Measurements from ENCODE around the gene NUF2. TPM values are rescaled to one million over a fixed set of nuclear protein-coding genes. Genes with fewer than 3 reads are reported as not detected.

Gene NUF2
- total and polyA plus RNA-seq, 2 of the 4 experiments (the other 2 are of a cell fraction): 13.0 to 18.5 TPM

DNA sequence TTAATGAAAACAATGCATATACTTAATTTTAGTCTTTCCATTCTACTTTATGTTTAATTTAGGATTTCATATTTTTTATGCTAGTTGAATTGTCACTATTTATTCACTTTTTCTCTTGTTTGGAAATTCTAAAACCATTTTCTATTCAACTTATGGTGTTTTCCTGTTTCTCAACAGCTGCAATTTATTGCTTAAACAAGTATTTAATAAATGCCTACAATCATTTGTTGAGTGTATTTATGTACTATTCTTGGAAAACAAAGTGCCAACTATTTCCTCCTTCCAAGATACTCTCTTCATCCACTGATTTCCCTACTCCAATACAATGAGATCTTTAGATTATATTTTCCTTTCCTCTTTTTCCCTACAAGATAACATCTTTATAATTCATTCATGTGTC is 65.4 kb downstream of the NUF2 start:
- BruUV-seq (replicated peaks): no TSS peak
- Histone ChIP-seq H3K27me3 (ENCODE audit: control insufficient read depth, insufficient read depth, low read length) (no peaks in the 10 kb centered on the region), H2BK120ac (ENCODE audit: low read depth, low read length) (no peak overlapping the region), H3K14ac (replicated peaks; ENCODE audit: low read depth, low read length) (no peak overlapping the region), H4K20me1 (ENCODE audit: insufficient read depth, low read length) (no peaks in the 10 kb centered on the region), H2BK15ac (ENCODE audit: low read depth, low read length) (no peak overlapping the region), H4K5ac (ENCODE audit: low read depth, low read length) (no peak overlapping the region), H2AFZ (replicated peaks; ENCODE audit: low read length, poor library complexity) (no peak overlapping the region), H3K36me3 (ENCODE audit: control insufficient read depth, insufficient read depth, low read length) (no peaks in the 10 kb centered on the region), H3K18ac (ENCODE audit: low read depth, low read length) (no peak overlapping the region), H3K9me1 (ENCODE audit: insufficient read depth, low read length) (no peaks in the 10 kb centered on the region), H3K4me3 (ENCODE audit: insufficient read depth, low read depth, low read length) (no peak overlapping the region), H2AK5ac (ENCODE audit: low read depth, low read length) (no peak overlapping the region), H2BK5ac (ENCODE audit: low read depth, low read length, poor library complexity, severe bottlenecking) (no peak overlapping the region), H3K56ac (ENCODE audit: extremely low read depth, insufficient read depth, low read length) (no peak overlapping the region), H3K79me1 (ENCODE audit: low read depth in 1 of 2, low read length in 2 of 2) (no peaks in the 10 kb centered on the region), H3K23ac (ENCODE audit: low read depth, low read length) (no peak overlapping the region), H3K27ac (ENCODE audit: insufficient read depth, low read length) (no peak overlapping the region), H3K4me2 (ENCODE audit: low read depth, low read length) (no peak overlapping the region), H4K91ac (ENCODE audit: insufficient read depth, low read depth, low read length) (no peak overlapping the region), H2AK9ac (replicated peaks; ENCODE audit: low read depth, low read length, poor library complexity) (no peak overlapping the region), H3K4ac (ENCODE audit: low read depth, low read length) (no peak overlapping the region), H3K4me1 (ENCODE audit: control insufficient read depth, insufficient read depth, low read length) (no peaks in the 10 kb centered on the region), H3K9me3 (ENCODE audit: control insufficient read depth, insufficient read depth, low read length) (no peaks in the 10 kb centered on the region), H4K8ac (ENCODE audit: low read depth in 2 of 2, low read length in 2 of 2) (no peak overlapping the region), H2BK20ac (ENCODE audit: low read depth, low read length) (no peak overlapping the region), H3K9ac (ENCODE audit: low read depth, low read length) (no peak overlapping the region)
- intact Hi-C loops (cut with micrococcal nuclease): no loop called here
- ATAC-seq (ENCODE audit: low read depth) (no peak), DNase-seq (no peak)
- TF ChIP-seq MAZ (IDR thresholded peaks at IDR 0.05; ENCODE audit: borderline replicate concordance, low read depth, low read length) (no peak), MAFK (IDR thresholded peaks at IDR 0.05; ENCODE audit: low read depth, low read length) (no peak), BHLHE40 (IDR thresholded peaks at IDR 0.05; ENCODE audit: low read depth, low read length) (no peak), CHD1 (IDR thresholded peaks at IDR 0.05; ENCODE audit: low read depth, low read length) (no peak), MXI1 (IDR thresholded peaks at IDR 0.05; ENCODE audit: borderline replicate concordance, low read depth, low read length) (no peak), POLR2A (IDR thresholded peaks at IDR 0.05; ENCODE audit: low read depth, low read length) (no peak), CTCF (conservative IDR thresholded peaks at IDR 0.05; ENCODE audit: low read depth, low read length) (no peak), CEBPB (IDR thresholded peaks at IDR 0.05; ENCODE audit: low read depth, low read length) (no peak), USF2 (IDR thresholded peaks at IDR 0.05; ENCODE audit: low read depth, low read length) (no peak)
- dilution Hi-C loops (cut with HindIII; ENCODE audit: low sequenced_read_pairs, unreplicated experiment): no loop called here
- in situ Hi-C loops (cut with MboI; ENCODE audit: low sequenced_read_pairs): no loop called here
- CTCF ChIA-PET: no interaction called here
- POLR2A ChIA-PET (ENCODE audit: unreplicated experiment): no interaction called here
